HCT116 (cell line): ENCODE results near the gene EFCAB5. TPM values are rescaled to one million over a fixed set of nuclear protein-coding genes. Genes with fewer than 3 reads are reported as not detected.

ENCODE experiments used
- ATAC-seq: fragments of 200-7000 bp; cut with Tn5 transposase; 2 replicates; pipeline ENCODE4 v1.9.1; 2020; ENCODE audit warnings: mild to moderate bottlenecking, moderate library complexity
- BruUV-seq: library from RNA; stranded (reverse); fragments of 400-500 nt; replicated peaks from 2 replicates; lab custom pipeline; 2021; lab: Mats Ljungman, UMichigan
- CTCF ChIA-PET: fragments of 300-600 bp; sonication (Branson Sonifier 250); formaldehyde crosslinking; loops from one replicate; lab custom pipeline; 2021; ENCODE audit warnings: antibody characterized with exemption; lab: Charles Lee
- POLR2A ChIA-PET: fragments of 300-600, 350-600 bp; sonication (Branson Sonifier 250); formaldehyde crosslinking; loops from one replicate; lab custom pipeline; 2021; ENCODE audit warnings: antibody characterized with exemption; lab: Charles Lee
- RAD21 ChIA-PET, 2 experiments: fragments of 300-600 bp; sonication (Branson Sonifier 250); formaldehyde crosslinking; loops; one replicate each; lab custom pipeline; 2023; ENCODE audit warnings: low total read pairs in 2 of 2; ENCODE audit not compliant: uncharacterized antibody in 2 of 2, unreplicated experiment in 2 of 2, low non-redundant PET in 1 of 2; lab: Charles Lee
- DNase-seq: peaks from one replicate; pipeline ENCODE4 v3.0.0-alpha.2; 2010; ENCODE audit warnings: low read depth, low spot score
- H2AFZ ChIP-seq: fragments of 200-600 bp; shearing (Covaris generic), sonication (generic); 2 replicates; pipeline ENCODE4 v1.6.1; 2017; ENCODE audit warnings: low read depth, mixed run types, mixed read lengths, antibody characterized with exemption, low read length; ENCODE audit not compliant: poor library complexity, severe bottlenecking
- H3K27ac ChIP-seq: 2 replicates; pipeline ENCODE4 v1.5.1; 2012; ENCODE audit warnings: low read depth, low read length
- H3K27me3 ChIP-seq: fragments of 200-600 bp; sonication (generic); 2 replicates; pipeline ENCODE4 v1.6.1; 2016; ENCODE audit warnings: mixed run types, low read length, mixed read lengths; ENCODE audit not compliant: insufficient read depth
- H3K36me3 ChIP-seq, 2 experiments: fragments of 200-500 bp in 1 of 2; fragments of 200-600 bp in 1 of 2; sonication (Bioruptor generic) in 1 of 2; sonication (generic) in 1 of 2; 2 replicates each; pipeline versions ENCODE4 v1.5.1 to v1.6.1; 2014 to 2016; ENCODE audit warnings: low read length in 2 of 2, inconsistent platforms in 1 of 2, mixed read lengths in 1 of 2, mixed run types in 1 of 2; ENCODE audit not compliant: insufficient read depth in 2 of 2, control insufficient read depth in 1 of 2
- H3K4me1 ChIP-seq, 2 experiments: fragments of 200-600 bp in 1 of 2; sonication (generic) in 1 of 2; 2 replicates each; pipeline versions ENCODE4 v1.5.1 to v1.6.1; 2012 to 2017; ENCODE audit warnings: low read length in 2 of 2, inconsistent platforms in 1 of 2, mild to moderate bottlenecking in 1 of 2, mixed read lengths in 1 of 2, mixed run types in 1 of 2, moderate library complexity in 1 of 2; ENCODE audit not compliant: insufficient read depth in 2 of 2, control insufficient read depth in 1 of 2
- H3K4me2 ChIP-seq: fragments of 200-600 bp; sonication (generic); 2 replicates; pipeline ENCODE4 v1.6.1; 2017; ENCODE audit warnings: mixed run types, low read length, mixed read lengths
- H3K4me3 ChIP-seq, 2 experiments: fragments of 200-600 bp in 1 of 2; sonication (generic) in 1 of 2; replicated peaks in 1 of 2; 2 replicates each; pipeline ENCODE4 v1.5.1; 2011 to 2016; ENCODE audit warnings: low read length in 2 of 2, control low read depth in 1 of 2, low read depth in 1 of 2, mild to moderate bottlenecking in 1 of 2, mixed read lengths in 1 of 2, mixed run types in 1 of 2
- H3K79me2 ChIP-seq: fragments of 200-600 bp; sonication (generic); 2 replicates; pipeline ENCODE4 v1.6.1; 2017; ENCODE audit warnings: mild to moderate bottlenecking, mixed run types, low read length, moderate library complexity, mixed read lengths; ENCODE audit not compliant: insufficient read depth
- H3K9ac ChIP-seq: fragments of 200-600 bp; sonication (generic); 2 replicates; pipeline ENCODE4 v1.6.1; 2016; ENCODE audit warnings: low read length, mixed read lengths
- H3K9me2 ChIP-seq: fragments of 200-600 bp; sonication (generic), shearing (Covaris generic); 2 replicates; pipeline ENCODE4 v1.6.1; 2017; ENCODE audit warnings: mixed run types, mild to moderate bottlenecking, moderate library complexity; ENCODE audit not compliant: insufficient read depth
- H3K9me3 ChIP-seq, 2 experiments: fragments of 200-500 bp in 1 of 2; fragments of 200-600 bp in 1 of 2; sonication (Bioruptor generic) in 1 of 2; sonication (generic) in 1 of 2; 2 replicates each; pipeline ENCODE4 v1.6.1; 2014 to 2017; ENCODE audit warnings: low read length in 2 of 2, mixed read lengths in 2 of 2, inconsistent platforms in 1 of 2, low read depth in 1 of 2, mild to moderate bottlenecking in 1 of 2, mixed run types in 1 of 2, moderate library complexity in 1 of 2; ENCODE audit not compliant: control insufficient read depth in 1 of 2, insufficient read depth in 1 of 2
- H4K20me1 ChIP-seq: fragments of 200-600 bp; sonication (generic), shearing (Covaris generic); 2 replicates; pipeline ENCODE4 v1.6.1; 2017; ENCODE audit warnings: mixed run types, mild to moderate bottlenecking, moderate library complexity; ENCODE audit not compliant: insufficient read depth
- ATF3 ChIP-seq: IDR thresholded peaks from 2 replicates; pipeline ENCODE4 v1.6.1; 2012
- CEBPB ChIP-seq: IDR thresholded peaks from 2 replicates; pipeline ENCODE4 v1.6.1; 2012; ENCODE audit warnings: low read depth
- EGR1 ChIP-seq: IDR thresholded peaks from 2 replicates; pipeline ENCODE4 v1.6.1; 2012; ENCODE audit warnings: low read depth
- EZH2 ChIP-seq: fragments of 200-600 bp; sonication (generic); IDR thresholded peaks from 2 replicates; pipeline ENCODE4 v1.6.1; 2017; ENCODE audit warnings: antibody characterized with exemption, mixed run types
- FOSL1 ChIP-seq: IDR thresholded peaks from 2 replicates; pipeline ENCODE4 v1.6.1; 2012; ENCODE audit warnings: low read depth
- POLR2A ChIP-seq: IDR thresholded peaks from 2 replicates; pipeline ENCODE4 v1.7.0; 2011; ENCODE audit warnings: borderline replicate concordance; ENCODE audit not compliant: insufficient read depth, insufficient read length; ENCODE audit errors: extremely low read depth
- POLR2AphosphoS5 ChIP-seq: IDR thresholded peaks from 2 replicates; pipeline ENCODE4 v1.6.1; 2011; ENCODE audit warnings: mild to moderate bottlenecking, low read depth, low read length, moderate library complexity
- RAD21 ChIP-seq: IDR thresholded peaks from 2 replicates; pipeline ENCODE4 v1.6.1; 2012; ENCODE audit warnings: low read depth, mild to moderate bottlenecking
- SP1 ChIP-seq: IDR thresholded peaks from 2 replicates; pipeline ENCODE4 v1.6.1; 2012; ENCODE audit warnings: low read depth
- TCF7L2 ChIP-seq: IDR thresholded peaks from 2 replicates; pipeline ENCODE4 v1.7.0; 2011; ENCODE audit warnings: borderline replicate concordance, inconsistent platforms; ENCODE audit not compliant: insufficient read depth, insufficient read length; ENCODE audit errors: extremely low read depth
- YY1 ChIP-seq: IDR thresholded peaks from 2 replicates; pipeline ENCODE4 v1.6.1; 2011; ENCODE audit warnings: low read length, low read depth, moderate library complexity, mild to moderate bottlenecking; ENCODE audit not compliant: insufficient replicate concordance; ENCODE audit errors: extremely low read depth
- intact Hi-C: fragments of 100-400 bp; cut with micrococcal nuclease; formaldehyde crosslinking; loops from 2 replicates; pipeline ENCODE4 v1.10.0; 2022
- total RNA-seq: library from RNA; stranded (reverse); gene quantifications from one replicate; pipeline ENCODE4 v1.2.1, GENCODE V29; 2021; ENCODE audit not compliant: unreplicated experiment

EFCAB5 gene
- total RNA-seq, 1 experiment from 2014 or later: 0.17 TPM

GRCh38 chr17:29918922-29919856, 22.2 kb upstream of the EFCAB5 start (continued):
- TF ChIP-seq RAD21 (no peak), POLR2A (no peak)

- peaks cover 0 to 12% of the 10 kb centered on the region in 2 experiments for H3K4me1 ChIP-seq
- intact Hi-C loops: no loop called here
- ChIA-PET RAD21 (no interaction called here), CTCF (interaction anchor here (1.2 kb wide), 1 partner anchor 9 kb away, joined by 6 read pairs; no protein-coding TSS in a partner anchor), POLR2A (no interaction called here)
- DNase-seq (no peak), ATAC-seq (no peak)
- BruUV-seq: no TSS peak
- no peaks in the 10 kb centered on the region for H3K9me2 ChIP-seq
- H4K20me1 ChIP-seq: no peaks in the 10 kb centered on the region
- H3K9ac ChIP-seq: no peak overlapping the region
- no peaks in the 10 kb centered on the region for H3K9me3 ChIP-seq
- H2AFZ ChIP-seq: no peak overlapping the region
- H3K4me2 ChIP-seq: no peak overlapping the region
- no peak overlapping the region for H3K27ac ChIP-seq
- peaks cover 66% of the 10 kb centered on the region for H3K79me2 ChIP-seq
- H3K36me3 ChIP-seq: no peaks in the 10 kb centered on the region; a peak in 1 of 4 replicates
- no peaks in the 10 kb centered on the region for H3K27me3 ChIP-seq
- no peak for TF ChIP-seq POLR2AphosphoS5
- TF ChIP-seq EZH2: no peak
- no peak for TF ChIP-seq TCF7L2
- no peak for TF ChIP-seq CEBPB
- TF ChIP-seq FOSL1: no peak
- TF ChIP-seq YY1: no peak
- TF ChIP-seq EGR1: no peak
- no peak for TF ChIP-seq POLR2A
- no peak for TF ChIP-seq ATF3
- TF ChIP-seq SP1: no peak
- no peak overlapping the region for H3K4me3 ChIP-seq
These were observed 16.6 kb upstream of the EFCAB5 start for GRCh38 chr17:29924786-29925185.
